Fibroblast of lung (primary cell): ENCODE results near the gene ITPR1. TPM values are rescaled to one million over a fixed set of nuclear protein-coding genes. Genes with fewer than 3 reads are reported as not detected.

Experiments
- DNase-seq, 2 donors: peaks; one replicate each; pipeline versions ENCODE4 v3.0.0 to v3.0.0-alpha.2; 2010; ENCODE audit warnings: low read depth in 2 of 2
- H2AFZ ChIP-seq: 2 replicates; pipeline ENCODE4 v1.5.1; 2012; ENCODE audit warnings: low read length, control low read depth, inconsistent platforms
- H3K27ac ChIP-seq: 2 replicates; pipeline ENCODE4 v1.5.1; 2011; ENCODE audit warnings: low read length, control low read depth; ENCODE audit not compliant: insufficient read depth
- H3K27me3 ChIP-seq: 2 replicates; pipeline ENCODE4 v1.5.1; 2011; ENCODE audit warnings: mild to moderate bottlenecking, low read length; ENCODE audit not compliant: control insufficient read depth, insufficient read depth
- H3K36me3 ChIP-seq: 2 replicates; pipeline ENCODE4 v1.5.1; 2011; ENCODE audit warnings: low read length; ENCODE audit not compliant: control insufficient read depth, insufficient read depth
- H3K4me1 ChIP-seq: 2 replicates; pipeline ENCODE4 v1.5.1; 2011; ENCODE audit warnings: low read length; ENCODE audit not compliant: control insufficient read depth, insufficient read depth; ENCODE audit errors: extremely low read depth
- H3K4me2 ChIP-seq: 2 replicates; pipeline ENCODE4 v1.5.1; 2011; ENCODE audit warnings: low read length, control low read depth; ENCODE audit not compliant: insufficient read depth; ENCODE audit errors: extremely low read depth
- H3K4me3 ChIP-seq, 4 experiments: fragments of 200-600 bp in 1 of 4; sonication (generic) in 1 of 4; replicated peaks in 1 of 4; 2 replicates each; pipeline ENCODE4 v1.5.1; 2011 to 2016; ENCODE audit warnings: low read length in 4 of 4, low read depth in 3 of 4, mild to moderate bottlenecking in 3 of 4, control low read depth in 2 of 4, inconsistent platforms in 1 of 4, mixed read lengths in 1 of 4; ENCODE audit not compliant: insufficient read depth in 1 of 4; ENCODE audit errors: control extremely low read depth in 1 of 4
- H3K79me2 ChIP-seq: 2 replicates; pipeline ENCODE4 v1.5.1; 2012; ENCODE audit warnings: mild to moderate bottlenecking, low read length, inconsistent platforms; ENCODE audit not compliant: control insufficient read depth, insufficient read depth
- H3K9ac ChIP-seq: 2 replicates; pipeline ENCODE4 v1.5.1; 2011; ENCODE audit warnings: mild to moderate bottlenecking, low read length, control low read depth; ENCODE audit not compliant: insufficient read depth
- H3K9me3 ChIP-seq: 2 replicates; pipeline ENCODE4 v1.5.1; 2012; ENCODE audit warnings: low read depth, low read length; ENCODE audit not compliant: control insufficient read depth, insufficient read depth
- H4K20me1 ChIP-seq: 2 replicates; pipeline ENCODE4 v1.5.1; 2011; ENCODE audit warnings: low read length; ENCODE audit not compliant: control insufficient read depth, insufficient read depth; ENCODE audit errors: extremely low read depth
- EZH2 ChIP-seq: IDR thresholded peaks from 2 replicates; pipeline ENCODE4 v1.5.1; 2012; ENCODE audit warnings: low read length, control low read depth, mild to moderate bottlenecking; ENCODE audit errors: missing control alignments
- polyA plus RNA-seq, 2 donors: library from polyadenylated mRNA; depleted of rRNA in 1 of 2; stranded (reverse) in 1 of 2; unstranded in 1 of 2; fragments of >200 nt; gene quantifications; 2 replicates each; pipeline ENCODE4 v1.2.1, GENCODE V29; 2011 to 2012; ENCODE audit warnings: missing spikeins in 1 of 2
- total RNA-seq: library from RNA; depleted of rRNA; stranded (reverse); fragments of >200 nt; gene quantifications from 2 replicates; pipeline ENCODE4 v1.2.1, GENCODE V29; 2014
- TF ChIP-seq, protein P1 (sequence below), 2 donors: IDR thresholded peaks in 1 of 2; conservative IDR thresholded peaks in 1 of 2; 1 replicate in 1 of 2; 2 replicates in 1 of 2; pipeline ENCODE4 v1.5.1; 2011 to 2012; ENCODE audit warnings: low read length in 2 of 2, control low read depth in 1 of 2, inconsistent platforms in 1 of 2, low read depth in 1 of 2, mild to moderate bottlenecking in 1 of 2

Gene ITPR1
- total and polyA plus RNA-seq, 2 donors (not counting 1 experiment from before 2014, with no cell fraction given), result 19.2 to 87.0 TPM

DNA sequence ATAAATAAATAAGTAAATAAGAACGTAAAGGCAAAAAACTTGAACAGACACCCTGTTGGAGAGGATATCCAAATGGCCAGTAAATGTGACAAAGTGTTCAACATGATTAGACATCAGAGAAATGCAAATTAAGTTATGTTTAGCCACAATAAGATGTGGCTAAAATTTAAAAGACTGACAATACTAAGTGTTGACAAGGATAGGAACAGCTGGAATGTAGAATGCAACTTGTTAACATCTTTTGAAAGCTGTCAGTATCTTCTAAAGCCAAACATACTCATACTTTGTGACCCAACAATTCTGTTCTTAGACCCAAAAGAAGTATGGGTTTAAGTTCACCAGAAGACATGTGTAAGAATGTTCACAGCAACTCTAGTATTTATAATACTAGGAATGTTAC is 197.1 kb downstream of the ITPR1 start:
- Histone ChIP-seq H3K4me3 (no peak overlapping the region), H3K36me3 (no peaks in the 10 kb centered on the region), H3K9me3 (no peaks in the 10 kb centered on the region), H3K79me2 (no peaks in the 10 kb centered on the region), H3K27ac (no peak overlapping the region), H3K4me1 (no peaks in the 10 kb centered on the region), H3K9ac (no peak overlapping the region), H4K20me1 (no peaks in the 10 kb centered on the region), H3K4me2 (no peak overlapping the region), H3K27me3 (no peaks in the 10 kb centered on the region), H2AFZ (no peak overlapping the region)
- no peak for DNase-seq
- TF ChIP-seq EZH2, result no peak
- TF ChIP-seq, protein P1, sequence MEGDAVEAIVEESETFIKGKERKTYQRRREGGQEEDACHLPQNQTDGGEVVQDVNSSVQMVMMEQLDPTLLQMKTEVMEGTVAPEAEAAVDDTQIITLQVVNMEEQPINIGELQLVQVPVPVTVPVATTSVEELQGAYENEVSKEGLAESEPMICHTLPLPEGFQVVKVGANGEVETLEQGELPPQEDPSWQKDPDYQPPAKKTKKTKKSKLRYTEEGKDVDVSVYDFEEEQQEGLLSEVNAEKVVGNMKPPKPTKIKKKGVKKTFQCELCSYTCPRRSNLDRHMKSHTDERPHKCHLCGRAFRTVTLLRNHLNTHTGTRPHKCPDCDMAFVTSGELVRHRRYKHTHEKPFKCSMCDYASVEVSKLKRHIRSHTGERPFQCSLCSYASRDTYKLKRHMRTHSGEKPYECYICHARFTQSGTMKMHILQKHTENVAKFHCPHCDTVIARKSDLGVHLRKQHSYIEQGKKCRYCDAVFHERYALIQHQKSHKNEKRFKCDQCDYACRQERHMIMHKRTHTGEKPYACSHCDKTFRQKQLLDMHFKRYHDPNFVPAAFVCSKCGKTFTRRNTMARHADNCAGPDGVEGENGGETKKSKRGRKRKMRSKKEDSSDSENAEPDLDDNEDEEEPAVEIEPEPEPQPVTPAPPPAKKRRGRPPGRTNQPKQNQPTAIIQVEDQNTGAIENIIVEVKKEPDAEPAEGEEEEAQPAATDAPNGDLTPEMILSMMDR (conservative IDR thresholded peaks at IDR 0.05 in 1 of 2, IDR thresholded peaks at IDR 0.05 in 1 of 2; ENCODE audit: low read depth in 1 of 2, low read length in 2 of 2), result no peak

DNA sequence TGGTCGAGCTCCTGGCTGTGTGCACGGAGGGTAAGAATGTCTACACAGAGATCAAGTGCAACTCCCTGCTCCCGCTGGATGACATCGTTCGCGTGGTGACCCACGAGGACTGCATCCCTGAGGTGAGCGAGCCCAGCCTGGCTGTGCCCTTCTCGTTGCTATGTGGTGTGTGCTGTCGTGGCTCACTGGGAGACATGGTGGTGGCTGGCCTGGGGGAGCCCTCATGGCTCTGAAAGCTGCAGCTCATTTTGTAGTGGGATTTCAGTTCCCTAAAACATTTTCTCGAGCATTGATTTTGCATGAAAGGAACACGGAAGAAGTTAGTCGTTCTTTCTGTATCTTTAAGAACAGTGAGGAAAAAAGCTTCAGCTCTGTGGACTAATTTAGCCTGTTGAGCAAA is 200.5 kb downstream of the ITPR1 start:
- Histone ChIP-seq H2AFZ (no peak overlapping the region), H3K36me3 (no peaks in the 10 kb centered on the region)
- DNase-seq, result no peak

DNA sequence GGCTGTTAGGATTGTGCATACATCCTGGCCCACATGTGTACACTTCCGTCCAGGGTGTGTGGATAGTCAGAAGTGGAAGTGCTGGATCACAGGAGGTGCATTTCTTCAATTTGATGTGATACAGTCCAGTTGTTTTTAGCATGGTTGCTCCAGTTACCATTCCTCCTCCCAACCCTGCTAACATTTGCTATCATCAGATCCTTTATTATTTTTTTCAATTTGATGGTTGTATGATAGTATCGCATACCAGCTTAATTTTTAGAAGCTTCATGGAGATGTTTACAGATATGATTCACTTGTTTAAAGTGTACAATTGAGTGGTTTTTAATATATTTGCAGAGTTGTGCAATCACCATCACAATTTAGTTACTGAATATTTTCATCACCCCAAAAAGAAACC is 202.7 kb downstream of the ITPR1 start:
- H3K4me2 ChIP-seq, result no peak overlapping the region
- H3K4me3 ChIP-seq, result no peak overlapping the region
- H3K36me3 ChIP-seq, result no peaks in the 10 kb centered on the region
- H3K4me1 ChIP-seq, result no peaks in the 10 kb centered on the region
- no peaks in the 10 kb centered on the region for H3K79me2 ChIP-seq
- H4K20me1 ChIP-seq, result no peaks in the 10 kb centered on the region
- no peaks in the 10 kb centered on the region for H3K27me3 ChIP-seq
- no peak overlapping the region for H2AFZ ChIP-seq
- TF ChIP-seq, protein P1 (conservative IDR thresholded peaks at IDR 0.05 in 1 of 2, IDR thresholded peaks at IDR 0.05 in 1 of 2; ENCODE audit: low read depth in 1 of 2, low read length in 2 of 2), result no peak
- no peak for TF ChIP-seq EZH2
- H3K9ac ChIP-seq, result no peak overlapping the region
- H3K9me3 ChIP-seq, result no peaks in the 10 kb centered on the region
- no peak for DNase-seq
- no peak overlapping the region for H3K27ac ChIP-seq

More for the DNA sequence above, 200.5 kb downstream of the ITPR1 start:
- no peak overlapping the region for H3K27ac ChIP-seq
- H3K27me3 ChIP-seq, result no peaks in the 10 kb centered on the region
- no peaks in the 10 kb centered on the region for H3K79me2 ChIP-seq
- H3K4me1 ChIP-seq, result no peaks in the 10 kb centered on the region
- TF ChIP-seq, protein P1 (conservative IDR thresholded peaks at IDR 0.05 in 1 of 2, IDR thresholded peaks at IDR 0.05 in 1 of 2; ENCODE audit: low read depth in 1 of 2, low read length in 2 of 2), result no peak
- no peak for TF ChIP-seq EZH2
- no peaks in the 10 kb centered on the region for H3K9me3 ChIP-seq
- no peak overlapping the region for H3K4me2 ChIP-seq
- no peaks in the 10 kb centered on the region for H4K20me1 ChIP-seq
- H3K9ac ChIP-seq, result no peak overlapping the region
- no peak overlapping the region for H3K4me3 ChIP-seq
